Thymus (tissue), 11 donors: ENCODE data around the gene SHROOM1. TPM values are rescaled to one million over a fixed set of nuclear protein-coding genes. Genes with fewer than 3 reads are reported as not detected.

Experiments used
- DNase-seq, 9 donors: peaks; one replicate each; pipeline ENCODE4 v3.0.0-alpha.2; 2013; ENCODE audit warnings: low spot score in 9 of 9, low read depth in 6 of 9, missing footprints in 1 of 9
- H3K27ac ChIP-seq, 2 donors: one replicate each; pipeline ENCODE4 v1.5.1; 2013; ENCODE audit warnings: control low read depth in 1 of 2, low read depth in 1 of 2, low read length in 1 of 2, mild to moderate bottlenecking in 1 of 2, moderate library complexity in 1 of 2
- H3K27me3 ChIP-seq, 2 donors: one replicate each; pipeline ENCODE4 v1.5.1; 2013; ENCODE audit warnings: low read length in 1 of 2; ENCODE audit not compliant: control insufficient read depth in 2 of 2, insufficient read depth in 1 of 2
- H3K36me3 ChIP-seq, 2 donors: one replicate each; pipeline ENCODE4 v1.5.1; 2013; ENCODE audit warnings: low read length in 1 of 2, mild to moderate bottlenecking in 1 of 2, moderate library complexity in 1 of 2; ENCODE audit not compliant: control insufficient read depth in 2 of 2, insufficient read depth in 2 of 2
- H3K4me1 ChIP-seq, 2 donors: one replicate each; pipeline ENCODE4 v1.5.1; 2013; ENCODE audit warnings: low read length in 2 of 2; ENCODE audit not compliant: control insufficient read depth in 2 of 2, insufficient read depth in 2 of 2
- H3K4me3 ChIP-seq, 2 donors: one replicate each; pipeline ENCODE4 v1.5.1; 2013; ENCODE audit warnings: low read length in 2 of 2, control low read depth in 1 of 2, mild to moderate bottlenecking in 1 of 2
- H3K9me3 ChIP-seq, 2 donors: one replicate each; pipeline ENCODE4 v1.5.1; 2013; ENCODE audit warnings: low read length in 1 of 2, mild to moderate bottlenecking in 1 of 2; ENCODE audit not compliant: control insufficient read depth in 2 of 2, insufficient read depth in 1 of 2
- WGBS: extraction: QIAGEN DNeasy Blood & Tissue Kit; methylation state at CpG from one replicate; pipeline ENCODE4 v1.1.7; 2013; 5-methylcytosine and 5-hydroxymethylcytosine counted together
- polyA plus RNA-seq: library from polyadenylated mRNA; stranded (reverse); fragments of 200-250 nt; gene quantifications from one replicate; pipeline ENCODE4 v1.2.3, GENCODE V29; 2013
- total RNA-seq: library from RNA; stranded (reverse); fragments of 120-200 nt; gene quantifications from one replicate; pipeline ENCODE4 v1.2.4, GENCODE V29; 2013
- donor health status: healthy.

SHROOM1 gene
- total and polyA plus RNA-seq, 2 donors, result 0.90 to 6.2 TPM

GRCh38 chr5:132773601-132774355, 56.7 kb downstream of the SHROOM1 start:
- Histone ChIP-seq H3K9me3 (no peaks in the 10 kb centered on the region), H3K36me3 (no peaks in the 10 kb centered on the region), H3K4me3 (no peak overlapping the region), H3K27me3 (peaks cover 17 to 58% of the 10 kb centered on the region in 2 donors), H3K27ac (no peak overlapping the region), H3K4me1 (peaks cover 9 to 13% of the 10 kb centered on the region in 2 donors)
- DNase-seq, result no peak
- WGBS, result 83% methylated on average over 12 of the region's 12 CpGs

- no peaks in the 10 kb centered on the region for H3K9me3 ChIP-seq
- H3K36me3 ChIP-seq, result no peaks in the 10 kb centered on the region
- no peak overlapping the region for H3K4me3 ChIP-seq
- H3K4me1 ChIP-seq, result peaks cover 9 to 14% of the 10 kb centered on the region in 2 donors
- no peak overlapping the region for H3K27ac ChIP-seq
- DNase-seq, result no peak
- H3K27me3 ChIP-seq, result peaks cover 13 to 52% of the 10 kb centered on the region in 2 donors
- 98% methylated on average over 5 of the region's 5 CpGs for WGBS
These were observed 57.3 kb downstream of the SHROOM1 start for GRCh38 chr5:132773114-132773513.

GRCh38 chr5:132772291-132773070, 58.0 kb downstream of the SHROOM1 start:
- H3K36me3 ChIP-seq, result no peaks in the 10 kb centered on the region
- no peaks in the 10 kb centered on the region for H3K9me3 ChIP-seq
- H3K27me3 ChIP-seq, result peaks cover 7 to 46% of the 10 kb centered on the region in 2 donors
- peaks cover 6 to 13% of the 10 kb centered on the region in 2 donors for H3K4me1 ChIP-seq
- no peak for DNase-seq
- no peak overlapping the region for H3K4me3 ChIP-seq
- WGBS, result 71% methylated on average over 8 of the region's 8 CpGs
- H3K27ac ChIP-seq, result no peak overlapping the region

Other genes starting within 250 kb of the SHROOM1 start
- 0.42 TPM for gene IL13, start 172.5 kb downstream of the SHROOM1 start, total RNA-seq
- 1.0 TPM for gene IL13, start 172.5 kb downstream of the SHROOM1 start, polyA plus RNA-seq
- gene IL4, start 156.7 kb downstream of the SHROOM1 start, total RNA-seq, result 4.5 TPM
- gene IL4, start 156.7 kb downstream of the SHROOM1 start, polyA plus RNA-seq, result 0.59 TPM
- gene KIF3A, start 93.1 kb downstream of the SHROOM1 start, total RNA-seq, result 9.9 TPM
- 6.6 TPM for gene KIF3A, start 93.1 kb downstream of the SHROOM1 start, polyA plus RNA-seq
- 8.1 TPM for gene CCNI2, start 83.2 kb downstream of the SHROOM1 start, total RNA-seq
- 2.5 TPM for gene CCNI2, start 83.2 kb downstream of the SHROOM1 start, polyA plus RNA-seq
- 17.8 TPM for gene SEPTIN8, start 53.4 kb downstream of the SHROOM1 start, total RNA-seq
- gene SEPTIN8, start 53.4 kb downstream of the SHROOM1 start, polyA plus RNA-seq, result 13.8 TPM
- gene SOWAHA, start 17.3 kb downstream of the SHROOM1 start, total RNA-seq, result 1.0 TPM
- 4.3 TPM for gene SOWAHA, start 17.3 kb downstream of the SHROOM1 start, polyA plus RNA-seq
- gene GDF9, start 35.8 kb upstream of the SHROOM1 start, total RNA-seq, result 0.47 TPM
- gene GDF9, start 35.8 kb upstream of the SHROOM1 start, polyA plus RNA-seq, result 2.5 TPM
- gene UQCRQ, start 36.0 kb upstream of the SHROOM1 start, total RNA-seq, result 399 TPM
- gene UQCRQ, start 36.0 kb upstream of the SHROOM1 start, polyA plus RNA-seq, result 232 TPM
- 1.5 TPM for gene LEAP2, start 43.0 kb upstream of the SHROOM1 start, total RNA-seq
- gene LEAP2, start 43.0 kb upstream of the SHROOM1 start, polyA plus RNA-seq, result 4.4 TPM
- gene AFF4, start 133.0 kb upstream of the SHROOM1 start, total RNA-seq, result 14.7 TPM
- gene AFF4, start 133.0 kb upstream of the SHROOM1 start, polyA plus RNA-seq, result 15.6 TPM
- gene ZCCHC10, start 195.9 kb upstream of the SHROOM1 start, total RNA-seq, result 30.5 TPM
- 38.6 TPM for gene ZCCHC10, start 195.9 kb upstream of the SHROOM1 start, polyA plus RNA-seq
- gene HSPA4, start 221.4 kb upstream of the SHROOM1 start, total RNA-seq, result 72.0 TPM
- gene HSPA4, start 221.4 kb upstream of the SHROOM1 start, polyA plus RNA-seq, result 65.4 TPM